ENCODE data around the gene SLC35B2. TPM values are rescaled to one million over a fixed set of nuclear protein-coding genes. Genes with fewer than 3 reads are reported as not detected.

The SLC35B2 gene
- total and polyA plus RNA-seq, 2 experiments from 2014 or later, result 14.0 to 30.9 TPM

GRCh38 chr6:44255871-44256774 lies 1.2 kb downstream of the SLC35B2 start (continued):
- TF ChIP-seq POLR2AphosphoS5 (IDR thresholded peaks at IDR 0.05; ENCODE audit: low read depth), result no peak
- no peak for TF ChIP-seq STAT1 (IDR thresholded peaks at IDR 0.05; ENCODE audit: unreplicated experiment)

- H3K4me3 ChIP-seq, result peak overlapping the region; percentile 94
- H3K9me2 ChIP-seq (ENCODE audit: insufficient read depth), result no peaks in the 10 kb centered on the region
- Mint-ChIP-seq H3K36me3 (ENCODE audit: low read depth) (peaks cover 71% of the 10 kb centered on the region), H3K4me1 (peaks cover 54% of the 10 kb centered on the region), H3K4me3 (peak overlapping the region; percentile 96), H3K27ac (no peak overlapping the region; the same call in 1 of the 2 replicates), H3K27me3 (ENCODE audit: insufficient read depth, low read depth, poor library complexity) (peaks cover 56% of the 10 kb centered on the region), H3K9me3 (peaks cover 7% of the 10 kb centered on the region)
- peaks cover 62% of the 10 kb centered on the region for H3F3A ChIP-seq (replicated peaks; ENCODE audit: low read depth)
- peaks cover 31% of the 10 kb centered on the region for H3K79me2 ChIP-seq (replicated peaks; ENCODE audit: insufficient read depth)
- peaks cover 8% of the 10 kb centered on the region; the same call in 1 of the 2 replicates for H3K4me1 ChIP-seq (ENCODE audit: insufficient read depth)
- DNase-seq (ENCODE audit: low spot score) (peak; percentile 47), ATAC-seq (peak; percentile 9)
- H2AFZ ChIP-seq, result no peak overlapping the region
- H3K27me3 ChIP-seq (ENCODE audit: insufficient read depth), result no peaks in the 10 kb centered on the region
- peaks cover 31% of the 10 kb centered on the region for H4K20me1 ChIP-seq (replicated peaks; ENCODE audit: insufficient read depth)
- H3K36me3 ChIP-seq (ENCODE audit: insufficient read depth), result peaks cover 41% of the 10 kb centered on the region
- H3K4me2 ChIP-seq, result peak overlapping the region; percentile 97; the same call in 1 of the 2 replicates
- TF ChIP-seq JUNB (IDR thresholded peaks at IDR 0.05; ENCODE audit: unreplicated experiment) (no peak), ZNF114 (CRISPR knock-in tag; IDR thresholded peaks at IDR 0.05) (no peak), NANOG (IDR thresholded peaks at IDR 0.05; ENCODE audit: borderline replicate concordance) (no peak)
- TF ChIP-seq, protein P1, sequence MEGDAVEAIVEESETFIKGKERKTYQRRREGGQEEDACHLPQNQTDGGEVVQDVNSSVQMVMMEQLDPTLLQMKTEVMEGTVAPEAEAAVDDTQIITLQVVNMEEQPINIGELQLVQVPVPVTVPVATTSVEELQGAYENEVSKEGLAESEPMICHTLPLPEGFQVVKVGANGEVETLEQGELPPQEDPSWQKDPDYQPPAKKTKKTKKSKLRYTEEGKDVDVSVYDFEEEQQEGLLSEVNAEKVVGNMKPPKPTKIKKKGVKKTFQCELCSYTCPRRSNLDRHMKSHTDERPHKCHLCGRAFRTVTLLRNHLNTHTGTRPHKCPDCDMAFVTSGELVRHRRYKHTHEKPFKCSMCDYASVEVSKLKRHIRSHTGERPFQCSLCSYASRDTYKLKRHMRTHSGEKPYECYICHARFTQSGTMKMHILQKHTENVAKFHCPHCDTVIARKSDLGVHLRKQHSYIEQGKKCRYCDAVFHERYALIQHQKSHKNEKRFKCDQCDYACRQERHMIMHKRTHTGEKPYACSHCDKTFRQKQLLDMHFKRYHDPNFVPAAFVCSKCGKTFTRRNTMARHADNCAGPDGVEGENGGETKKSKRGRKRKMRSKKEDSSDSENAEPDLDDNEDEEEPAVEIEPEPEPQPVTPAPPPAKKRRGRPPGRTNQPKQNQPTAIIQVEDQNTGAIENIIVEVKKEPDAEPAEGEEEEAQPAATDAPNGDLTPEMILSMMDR (conservative IDR thresholded peaks at IDR 0.05; ENCODE audit: low read depth in 2 of 2), result no peak
- H3K27ac ChIP-seq (ENCODE audit: low read depth), result peak overlapping the region; percentile 97; the same call in 1 of the 2 replicates
Observed at GRCh38 chr6:44255105-44255808, 2.1 kb downstream of the SLC35B2 start.

- peak; percentile 2 for ATAC-seq
- H3K36me3 Mint-ChIP-seq (ENCODE audit: low read depth), result peaks cover 79% of the 10 kb centered on the region
- peaks cover 7% of the 10 kb centered on the region for H3K9me3 Mint-ChIP-seq
- DNase-seq (ENCODE audit: low spot score), result no peak
- no peak overlapping the region for H3K4me2 ChIP-seq
- peaks cover 62% of the 10 kb centered on the region for H3K4me1 Mint-ChIP-seq
- H3K27ac Mint-ChIP-seq, result peak overlapping the region; percentile 58
- H3K27me3 Mint-ChIP-seq (ENCODE audit: insufficient read depth, low read depth, poor library complexity), result peaks cover 62% of the 10 kb centered on the region
- peaks cover 70% of the 10 kb centered on the region for H3F3A ChIP-seq (replicated peaks; ENCODE audit: low read depth)
- H2AFZ ChIP-seq, result no peak overlapping the region
- no peaks in the 10 kb centered on the region for H3K9me2 ChIP-seq (ENCODE audit: insufficient read depth)
- TF ChIP-seq EZH2 (IDR thresholded peaks at IDR 0.05; ENCODE audit: low read depth, unreplicated experiment) (no peak), POLR2AphosphoS5 (IDR thresholded peaks at IDR 0.05; ENCODE audit: low read depth) (peak; percentile 51)
- H4K20me1 ChIP-seq (replicated peaks; ENCODE audit: insufficient read depth), result peaks cover 39% of the 10 kb centered on the region
- peak overlapping the region; percentile 81 for H3K27ac ChIP-seq (ENCODE audit: low read depth)
- peaks cover 39% of the 10 kb centered on the region for H3K79me2 ChIP-seq (replicated peaks; ENCODE audit: insufficient read depth)
- peaks cover 49% of the 10 kb centered on the region for H3K36me3 ChIP-seq (ENCODE audit: insufficient read depth)
- peak overlapping the region; percentile 96 for H3K4me3 Mint-ChIP-seq
- no peaks in the 10 kb centered on the region for H3K27me3 ChIP-seq (ENCODE audit: insufficient read depth)
- H3K4me1 ChIP-seq (ENCODE audit: insufficient read depth), result peaks cover 9% of the 10 kb centered on the region; the same call in 1 of the 2 replicates
- H3K4me3 ChIP-seq, result no peak overlapping the region
Observed at GRCh38 chr6:44254191-44255104, 2.9 kb downstream of the SLC35B2 start.

Measured in GM23338 (cell line).